Measurements from ENCODE around the gene KDF1.

DNA sequence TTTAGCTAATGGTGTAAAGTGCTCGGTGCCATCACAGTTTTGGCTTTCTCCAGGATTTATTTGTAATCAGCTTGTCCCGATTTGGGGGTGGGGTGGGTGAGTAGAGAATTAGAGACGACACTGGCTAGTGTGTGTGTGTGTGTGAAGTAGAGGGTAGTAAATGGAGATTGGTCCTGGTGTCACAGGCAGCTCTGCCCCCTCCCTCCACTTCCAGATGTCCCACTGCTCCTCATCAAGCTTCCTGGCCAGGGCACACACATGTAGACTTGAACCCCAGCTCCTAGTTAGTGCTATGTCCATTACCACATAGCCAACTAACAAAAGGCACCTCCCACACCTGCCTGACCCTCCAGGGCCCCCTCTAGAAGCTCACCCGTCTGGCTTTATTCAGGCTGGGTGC lies 36.4 kb upstream of the KDF1 start:
- no peak for TF ChIP-seq CTCF (conservative IDR thresholded peaks at IDR 0.05)
- no peak for TF ChIP-seq EZH2 (IDR thresholded peaks at IDR 0.05; ENCODE audit: low read depth)

Data from PC-9 (cell line).